HUES48 (cell line): ENCODE data around the gene KRTAP4-11.
"Not testable (repeated sequence)": the region's sequence is repeated elsewhere in the genome, so short reads cannot be mapped to it uniquely, and the experiment has no call there.

ENCODE experiments used
- H3K27ac ChIP-seq: one replicate; pipeline ENCODE4 v1.7.0; 2013; ENCODE audit warnings: low read depth, low read length, inconsistent platforms
- H3K27me3 ChIP-seq: 2 replicates; pipeline ENCODE4 v1.6.1; 2013; ENCODE audit warnings: mild to moderate bottlenecking, low read length; ENCODE audit not compliant: control insufficient read depth, insufficient read depth
- H3K36me3 ChIP-seq: 2 replicates; pipeline ENCODE4 v1.6.1; 2013; ENCODE audit warnings: low read length; ENCODE audit not compliant: control insufficient read depth, insufficient read depth
- H3K4me1 ChIP-seq: 2 replicates; pipeline ENCODE4 v1.6.1; 2013; ENCODE audit warnings: mild to moderate bottlenecking, low read length; ENCODE audit not compliant: control insufficient read depth, insufficient read depth
- H3K4me3 ChIP-seq: 2 replicates; pipeline ENCODE4 v1.5.1; 2013; ENCODE audit warnings: mild to moderate bottlenecking, low read depth, low read length
- H3K9ac ChIP-seq: 2 replicates; pipeline ENCODE4 v1.6.1; 2013; ENCODE audit warnings: mild to moderate bottlenecking, low read depth, low read length, moderate library complexity
- H3K9me3 ChIP-seq: 2 replicates; pipeline ENCODE4 v1.6.1; 2013; ENCODE audit warnings: low read length; ENCODE audit not compliant: control insufficient read depth, insufficient read depth

KRTAP4-11 gene

GRCh38 chr17:41123292-41123990, 5.3 kb upstream of the KRTAP4-11 start:
- not testable (repeated sequence) for H3K27me3 ChIP-seq, H3K36me3 ChIP-seq, H3K27ac ChIP-seq, H3K9ac ChIP-seq, H3K9me3 ChIP-seq, H3K4me3 ChIP-seq, H3K4me1 ChIP-seq

GRCh38 chr17:41121742-41122141, 3.6 kb upstream of the KRTAP4-11 start:
- Histone ChIP-seq H3K9me3 (peaks cover 3% of the 10 kb centered on the region; the same call in 1 of the 2 replicates), H3K36me3 (no peaks in the 10 kb centered on the region), H3K27me3 (no peaks in the 10 kb centered on the region), H3K4me3 (no peak overlapping the region), H3K4me1 (no peaks in the 10 kb centered on the region), H3K9ac (no peak overlapping the region), H3K27ac (no peak overlapping the region)

- H3K27ac ChIP-seq, H3K27me3 ChIP-seq, H3K4me1 ChIP-seq, H3K36me3 ChIP-seq, H3K9ac ChIP-seq, H3K4me3 ChIP-seq, H3K9me3 ChIP-seq: not testable (repeated sequence)
Observed at GRCh38 chr17:41119696-41120690, 1.8 kb upstream of the KRTAP4-11 start.

GRCh38 chr17:41118721-41119120, 548 bp upstream of the KRTAP4-11 start:
- no peaks in the 10 kb centered on the region for H3K27me3 ChIP-seq
- no peaks in the 10 kb centered on the region; the same call in 1 of the 2 replicates for H3K9me3 ChIP-seq
- H3K9ac ChIP-seq, result no peak overlapping the region
- H3K4me3 ChIP-seq, result no peak overlapping the region
- no peaks in the 10 kb centered on the region for H3K36me3 ChIP-seq
- no peaks in the 10 kb centered on the region for H3K4me1 ChIP-seq
- no peak overlapping the region for H3K27ac ChIP-seq

GRCh38 chr17:41116297-41116696, 1.9 kb downstream of the KRTAP4-11 start:
- H3K9ac ChIP-seq, result no peak overlapping the region
- no peaks in the 10 kb centered on the region for H3K27me3 ChIP-seq
- H3K4me1 ChIP-seq, result no peaks in the 10 kb centered on the region
- no peaks in the 10 kb centered on the region for H3K36me3 ChIP-seq
- H3K27ac ChIP-seq, result no peak overlapping the region
- H3K9me3 ChIP-seq, result peaks cover 22% of the 10 kb centered on the region
- no peak overlapping the region for H3K4me3 ChIP-seq

GRCh38 chr17:41111151-41111885, 6.9 kb downstream of the KRTAP4-11 start:
- no peak overlapping the region for H3K9ac ChIP-seq
- no peak overlapping the region for H3K4me3 ChIP-seq
- no peaks in the 10 kb centered on the region for H3K36me3 ChIP-seq
- H3K9me3 ChIP-seq, result peaks cover 34% of the 10 kb centered on the region
- no peaks in the 10 kb centered on the region for H3K27me3 ChIP-seq
- H3K4me1 ChIP-seq, result peaks cover 21% of the 10 kb centered on the region
- no peak overlapping the region for H3K27ac ChIP-seq

- not testable (repeated sequence) for H3K4me3 ChIP-seq
Observed at GRCh38 chr17:41108728-41109386, 9.3 kb downstream of the KRTAP4-11 start.

GRCh38 chr17:41107941-41108450, 10.2 kb downstream of the KRTAP4-11 start:
- no peak overlapping the region; the same call in 1 of the 2 replicates for H3K9ac ChIP-seq
- no peaks in the 10 kb centered on the region for H3K27me3 ChIP-seq
- no peak overlapping the region for H3K4me3 ChIP-seq
- H3K9me3 ChIP-seq, result peaks cover 30% of the 10 kb centered on the region
- no peaks in the 10 kb centered on the region for H3K36me3 ChIP-seq
- H3K27ac ChIP-seq, result peak overlapping the region; percentile 28
- peaks cover 21% of the 10 kb centered on the region for H3K4me1 ChIP-seq

More at GRCh38 chr17:41108728-41109386, 9.3 kb downstream of the KRTAP4-11 start:
- Histone ChIP-seq H3K9me3 (peaks cover 34% of the 10 kb centered on the region), H3K4me1 (peaks cover 21% of the 10 kb centered on the region)
- not testable (repeated sequence) for H3K36me3 ChIP-seq, H3K27me3 ChIP-seq, H3K9ac ChIP-seq, H3K27ac ChIP-seq

- H3K9ac ChIP-seq, H3K27me3 ChIP-seq, H3K4me3 ChIP-seq, H3K36me3 ChIP-seq, H3K27ac ChIP-seq, H3K9me3 ChIP-seq: not testable (repeated sequence)
- peaks cover 21% of the 10 kb centered on the region for H3K4me1 ChIP-seq
Observed at GRCh38 chr17:41105347-41105746, 12.8 kb downstream of the KRTAP4-11 start, which contains the start of gene KRTAP4-9. KRTAP4-9 (plus strand) TSS chr17:41105389; CDS start chr17:41105389, 0 bp downstream.

- H3K9me3 ChIP-seq, H3K27me3 ChIP-seq, H3K36me3 ChIP-seq, H3K27ac ChIP-seq, H3K9ac ChIP-seq, H3K4me3 ChIP-seq: not testable (repeated sequence)
- H3K4me1 ChIP-seq, result peaks cover 21% of the 10 kb centered on the region
Observed at GRCh38 chr17:41104386-41105038, 13.7 kb downstream of the KRTAP4-11 start.
